ENCODE measurements around the gene ATE1. TPM values are rescaled to one million over a fixed set of nuclear protein-coding genes. Genes with fewer than 3 reads are reported as not detected.

Gene ATE1
- total and polyA plus RNA-seq, 8 donors: 4.9 to 47.4 (median 9.1) TPM

DNA sequence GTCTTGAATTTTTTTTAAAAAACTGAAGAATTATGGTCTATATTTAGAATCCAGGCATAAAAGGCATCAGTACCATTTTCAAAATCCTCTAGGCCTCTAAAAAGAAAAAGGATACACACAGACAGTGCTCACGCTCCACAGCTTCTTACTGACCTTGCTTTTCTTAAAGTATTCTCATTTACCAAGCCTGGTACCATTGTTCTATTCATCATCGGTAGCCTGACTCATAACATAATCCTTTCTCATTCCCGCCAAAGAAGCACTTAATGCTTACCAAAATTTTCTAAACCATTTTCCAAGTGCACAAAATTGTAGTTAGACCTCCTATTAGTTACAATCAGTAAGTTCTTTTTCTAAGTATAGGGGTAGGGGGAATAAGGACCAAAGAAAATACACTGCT lies 54.6 kb downstream of the ATE1 start:
- WGBS, 5 donors: 77 to 90% (median 84%) methylated on average over 3 of the region's 3 CpGs
- H3K9me3 ChIP-seq: no peaks in the 10 kb centered on the region
- no peak for DNase-seq
- H3K27me3 ChIP-seq: no peaks in the 10 kb centered on the region
- no peak overlapping the region for H3K4me3 ChIP-seq
- peaks cover 3 to 37% (median 32%) of the 10 kb centered on the region in 4 donors for H3K36me3 ChIP-seq
- intact Hi-C loops (cut with DNase I; ENCODE audit: low total_unique reads): no loop called here
- no peaks in the 10 kb centered on the region for H3K4me1 ChIP-seq
- H3K27ac ChIP-seq: no peak overlapping the region
- TF ChIP-seq CTCF (IDR thresholded peaks at IDR 0.05) (no peak), EP300 (IDR thresholded peaks at IDR 0.05) (no peak), POLR2AphosphoS5 (IDR thresholded peaks at IDR 0.05) (no peak), POLR2A (IDR thresholded peaks at IDR 0.05) (no peak)

DNA sequence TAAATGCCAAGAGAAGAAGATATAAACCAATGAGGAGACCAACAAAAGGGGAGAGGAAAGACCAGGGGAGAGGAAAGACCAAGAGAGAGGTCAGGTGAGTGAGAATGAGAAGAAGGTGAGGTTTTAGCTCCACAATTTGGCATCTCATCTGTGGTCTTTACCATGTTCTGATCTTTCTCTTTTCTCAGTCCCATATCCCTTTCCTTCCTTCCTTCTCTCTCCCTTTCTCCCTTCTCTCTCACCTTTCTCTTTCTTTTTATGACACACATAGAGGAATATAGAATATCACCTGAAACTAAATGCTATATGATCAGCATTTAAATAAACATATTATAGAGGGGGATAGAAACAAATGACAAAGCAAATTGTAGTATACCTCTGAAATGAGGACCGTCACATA lies 57.4 kb downstream of the ATE1 start:
- Histone ChIP-seq H3K4me3 (no peak overlapping the region), H3K27ac (no peak overlapping the region), H3K27me3 (no peaks in the 10 kb centered on the region), H3K36me3 (peaks cover 3 to 43% (median 34%) of the 10 kb centered on the region in 4 donors), H3K9me3 (no peaks in the 10 kb centered on the region), H3K4me1 (no peaks in the 10 kb centered on the region)
- no peak for TF ChIP-seq POLR2AphosphoS5 (IDR thresholded peaks at IDR 0.05)
- no peak for TF ChIP-seq POLR2A (IDR thresholded peaks at IDR 0.05)
- TF ChIP-seq EP300 (IDR thresholded peaks at IDR 0.05): no peak
- TF ChIP-seq CTCF (IDR thresholded peaks at IDR 0.05): no peak
- DNase-seq: no peak
- intact Hi-C loops (cut with DNase I; ENCODE audit: low total_unique reads): no loop called here
- WGBS, 5 donors: 93 to 100% (median 99%) methylated on average over 1 of the region's 1 CpG

- no peak for TF ChIP-seq POLR2A (IDR thresholded peaks at IDR 0.05)
- TF ChIP-seq EP300 (IDR thresholded peaks at IDR 0.05): no peak
- Histone ChIP-seq H3K36me3 (peaks cover 3 to 37% (median 30%) of the 10 kb centered on the region in 4 donors), H3K27ac (no peak overlapping the region), H3K4me3 (no peak overlapping the region), H3K27me3 (no peaks in the 10 kb centered on the region), H3K4me1 (no peaks in the 10 kb centered on the region), H3K9me3 (no peaks in the 10 kb centered on the region)
- WGBS, 5 donors: 82 to 95% (median 94%) methylated on average over 4 of the region's 4 CpGs
- DNase-seq: no peak
- intact Hi-C loops (cut with DNase I; ENCODE audit: low total_unique reads): no loop called here
Observed at GRCh38 chr10:121865554-121865953, 62.3 kb downstream of the ATE1 start.

DNA sequence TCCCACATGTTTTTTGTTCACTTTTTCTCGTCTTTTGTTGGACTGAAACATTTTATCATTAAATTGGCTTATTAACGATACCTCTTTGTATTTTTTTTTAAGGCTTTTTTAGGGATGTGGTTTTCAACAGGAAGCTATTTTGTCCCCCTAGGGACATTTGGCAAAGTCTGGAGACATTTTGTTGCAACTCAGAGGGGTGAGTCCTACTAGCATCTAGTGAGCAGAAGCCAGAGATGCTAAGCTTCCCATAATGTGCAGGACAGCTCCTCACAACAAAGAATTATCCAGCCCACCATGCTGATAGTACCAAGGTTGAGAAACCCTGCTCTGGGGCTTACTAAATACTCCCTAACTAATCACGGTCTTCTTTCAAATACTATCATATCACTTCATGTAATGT lies 63.2 kb downstream of the ATE1 start:
- WGBS, 5 donors: 88 to 97% (median 90%) methylated on average over 3 of the region's 3 CpGs
- no peaks in the 10 kb centered on the region for H3K27me3 ChIP-seq
- H3K9me3 ChIP-seq: no peaks in the 10 kb centered on the region
- intact Hi-C loops (cut with DNase I; ENCODE audit: low total_unique reads): no loop called here
- no peak for TF ChIP-seq POLR2AphosphoS5 (IDR thresholded peaks at IDR 0.05)
- TF ChIP-seq POLR2A (IDR thresholded peaks at IDR 0.05): no peak
- no peak for TF ChIP-seq EP300 (IDR thresholded peaks at IDR 0.05)
- TF ChIP-seq CTCF (IDR thresholded peaks at IDR 0.05): no peak
- no peak overlapping the region for H3K4me3 ChIP-seq
- H3K27ac ChIP-seq: no peak overlapping the region
- H3K4me1 ChIP-seq: no peaks in the 10 kb centered on the region
- peaks cover 3 to 37% (median 25%) of the 10 kb centered on the region in 4 donors for H3K36me3 ChIP-seq
- DNase-seq: no peak

DNA sequence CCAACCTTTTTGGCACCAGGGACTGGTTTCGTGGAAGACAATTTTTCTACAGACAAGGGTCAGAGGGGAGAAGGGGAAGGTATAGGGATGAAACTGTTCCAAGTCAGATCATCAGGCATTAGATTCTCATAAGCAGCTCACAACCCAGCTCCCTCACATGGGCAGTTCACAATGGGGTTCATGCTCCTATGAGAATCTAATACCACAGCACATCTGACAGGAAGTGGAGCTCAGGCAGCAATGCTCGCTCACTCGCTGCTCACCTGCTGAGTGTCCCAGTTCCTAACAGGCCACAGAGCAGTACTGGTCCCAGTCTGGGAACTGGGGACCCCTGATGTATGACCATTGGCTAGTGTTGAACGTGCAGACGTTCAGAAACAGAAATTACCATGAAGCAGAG lies 63.7 kb downstream of the ATE1 start:
- DNase-seq: no peak
- peaks cover 3 to 34% (median 20%) of the 10 kb centered on the region in 4 donors for H3K36me3 ChIP-seq
- H3K27ac ChIP-seq: no peak overlapping the region
- H3K9me3 ChIP-seq: no peaks in the 10 kb centered on the region
- H3K4me3 ChIP-seq: no peak overlapping the region
- intact Hi-C loops (cut with DNase I; ENCODE audit: low total_unique reads): no loop called here
- no peaks in the 10 kb centered on the region for H3K27me3 ChIP-seq
- TF ChIP-seq POLR2A (IDR thresholded peaks at IDR 0.05) (no peak), POLR2AphosphoS5 (IDR thresholded peaks at IDR 0.05) (no peak), CTCF (IDR thresholded peaks at IDR 0.05) (no peak)
- 77 to 98% (median 97%) methylated on average over 5 of the region's 5 CpGs for WGBS, 5 donors
- no peaks in the 10 kb centered on the region for H3K4me1 ChIP-seq

All from stomach (tissue), 9 donors.